IPS-20b (cell line): Measurements from ENCODE around the gene REEP6.
"Not testable (repeated sequence)": the region's sequence is repeated elsewhere in the genome, so short reads cannot be mapped to it uniquely, and the experiment has no call there.

ENCODE experiments used
- H3K27ac ChIP-seq: one replicate; pipeline ENCODE4 v1.5.1; 2013; ENCODE audit warnings: low read length
- H3K27me3 ChIP-seq: 2 replicates; pipeline ENCODE4 v1.6.1; 2013; ENCODE audit warnings: mild to moderate bottlenecking, low read length, inconsistent platforms; ENCODE audit not compliant: insufficient read depth
- H3K36me3 ChIP-seq: 2 replicates; pipeline ENCODE4 v1.6.1; 2013; ENCODE audit warnings: low read depth, mild to moderate bottlenecking, inconsistent platforms, low read length, moderate library complexity; ENCODE audit not compliant: insufficient read depth
- H3K4me1 ChIP-seq: 2 replicates; pipeline ENCODE4 v1.6.1; 2013; ENCODE audit warnings: mild to moderate bottlenecking, control low read depth, inconsistent platforms, low read length, moderate library complexity; ENCODE audit not compliant: insufficient read depth
- H3K4me3 ChIP-seq: 2 replicates; pipeline ENCODE4 v1.5.1; 2013; ENCODE audit warnings: mild to moderate bottlenecking, low read length, inconsistent platforms
- H3K9ac ChIP-seq: 2 replicates; pipeline ENCODE4 v1.6.1; 2013; ENCODE audit warnings: low read depth, mild to moderate bottlenecking, inconsistent platforms, low read length, moderate library complexity
- H3K9me3 ChIP-seq: 2 replicates; pipeline ENCODE4 v1.6.1; 2013; ENCODE audit warnings: mild to moderate bottlenecking, low read depth, low read length, inconsistent platforms; ENCODE audit not compliant: insufficient read depth

The REEP6 gene

GRCh38 chr19:1519802-1520201, 28.8 kb downstream of the REEP6 start:
- H3K9ac ChIP-seq, H3K9me3 ChIP-seq, H3K4me1 ChIP-seq, H3K27ac ChIP-seq, H3K4me3 ChIP-seq, H3K36me3 ChIP-seq: not testable (repeated sequence)
- peaks cover 44% of the 10 kb centered on the region for H3K27me3 ChIP-seq

GRCh38 chr19:1520203-1520780, 29.3 kb downstream of the REEP6 start:
- Histone ChIP-seq H3K27me3 (peaks cover 45% of the 10 kb centered on the region), H3K4me3 (no peak overlapping the region), H3K9me3 (no peaks in the 10 kb centered on the region), H3K27ac (no peak overlapping the region), H3K4me1 (no peaks in the 10 kb centered on the region), H3K36me3 (no peaks in the 10 kb centered on the region), H3K9ac (no peak overlapping the region)

- Histone ChIP-seq H3K27me3 (peaks cover 55% of the 10 kb centered on the region), H3K27ac (no peak overlapping the region), H3K4me1 (no peaks in the 10 kb centered on the region), H3K9ac (no peak overlapping the region), H3K4me3 (no peak overlapping the region), H3K9me3 (no peaks in the 10 kb centered on the region), H3K36me3 (no peaks in the 10 kb centered on the region)
These were observed 30.7 kb downstream of the REEP6 start for GRCh38 chr19:1521636-1522035.

- no peak overlapping the region for H3K4me3 ChIP-seq
- H3K27me3 ChIP-seq, result peaks cover 55% of the 10 kb centered on the region
- H3K9ac ChIP-seq, result no peak overlapping the region
- H3K27ac ChIP-seq, result no peak overlapping the region
- no peaks in the 10 kb centered on the region for H3K9me3 ChIP-seq
- no peaks in the 10 kb centered on the region for H3K4me1 ChIP-seq
- H3K36me3 ChIP-seq, result no peaks in the 10 kb centered on the region
These were observed 31.1 kb downstream of the REEP6 start for GRCh38 chr19:1522061-1522460.

GRCh38 chr19:1522838-1523237, 31.9 kb downstream of the REEP6 start:
- H3K36me3 ChIP-seq, result no peaks in the 10 kb centered on the region
- no peak overlapping the region for H3K4me3 ChIP-seq
- H3K9me3 ChIP-seq, result no peaks in the 10 kb centered on the region
- H3K9ac ChIP-seq, result no peak overlapping the region
- no peak overlapping the region for H3K27ac ChIP-seq
- peaks cover 55% of the 10 kb centered on the region for H3K27me3 ChIP-seq
- H3K4me1 ChIP-seq, result no peaks in the 10 kb centered on the region

GRCh38 chr19:1523412-1524286, 32.7 kb downstream of the REEP6 start, which contains the start of gene PLK5:
Gene PLK5 (plus strand): TSS chr19:1524077. CDS start chr19:1526997, 2,920 bp downstream.
- no peak within 1 kb of the TSS for H3K9ac ChIP-seq
- H3K4me1 ChIP-seq, result no peaks in the 10 kb centered on the region
- peaks cover 55% of the 10 kb centered on the region for H3K27me3 ChIP-seq
- H3K4me3 ChIP-seq, result peak within 1 kb of the TSS; percentile 14; the same call in 1 of the 2 replicates
- H3K36me3 ChIP-seq, result no peaks in the 10 kb centered on the region
- no peak within 1 kb of the TSS for H3K27ac ChIP-seq
- no peaks in the 10 kb centered on the region for H3K9me3 ChIP-seq

- H3K27ac ChIP-seq, result no peak overlapping the region
- no peaks in the 10 kb centered on the region for H3K4me1 ChIP-seq
- peaks cover 55% of the 10 kb centered on the region for H3K27me3 ChIP-seq
- peak overlapping the region; percentile 14; the same call in 1 of the 2 replicates for H3K4me3 ChIP-seq
- H3K9ac ChIP-seq, result no peak overlapping the region
- H3K36me3 ChIP-seq, result no peaks in the 10 kb centered on the region
- no peaks in the 10 kb centered on the region for H3K9me3 ChIP-seq
These were observed 33.4 kb downstream of the REEP6 start for GRCh38 chr19:1524287-1524971.

GRCh38 chr19:1524972-1525325, 34.0 kb downstream of the REEP6 start:
- Histone ChIP-seq H3K27me3 (peaks cover 53% of the 10 kb centered on the region), H3K4me1 (no peaks in the 10 kb centered on the region), H3K9me3 (no peaks in the 10 kb centered on the region), H3K27ac (no peak overlapping the region), H3K4me3 (no peak overlapping the region), H3K9ac (no peak overlapping the region), H3K36me3 (no peaks in the 10 kb centered on the region)

- H3K36me3 ChIP-seq, result no peaks in the 10 kb centered on the region
- peaks cover 50% of the 10 kb centered on the region for H3K27me3 ChIP-seq
- no peak overlapping the region for H3K4me3 ChIP-seq
- H3K9ac ChIP-seq, result no peak overlapping the region
- no peaks in the 10 kb centered on the region for H3K4me1 ChIP-seq
- H3K27ac ChIP-seq, result no peak overlapping the region
- H3K9me3 ChIP-seq, result no peaks in the 10 kb centered on the region
These were observed 34.4 kb downstream of the REEP6 start for GRCh38 chr19:1525343-1525742.

GRCh38 chr19:1526066-1526778, 35.2 kb downstream of the REEP6 start:
- Histone ChIP-seq H3K4me1 (no peaks in the 10 kb centered on the region), H3K9ac (no peak overlapping the region), H3K36me3 (no peaks in the 10 kb centered on the region), H3K27me3 (peaks cover 50% of the 10 kb centered on the region), H3K4me3 (no peak overlapping the region), H3K27ac (no peak overlapping the region), H3K9me3 (no peaks in the 10 kb centered on the region)

- Histone ChIP-seq H3K27ac (no peak overlapping the region), H3K4me1 (no peaks in the 10 kb centered on the region), H3K27me3 (peaks cover 41% of the 10 kb centered on the region), H3K9me3 (no peaks in the 10 kb centered on the region), H3K9ac (no peak overlapping the region), H3K4me3 (no peak overlapping the region), H3K36me3 (no peaks in the 10 kb centered on the region)
These were observed 36.1 kb downstream of the REEP6 start for GRCh38 chr19:1526979-1527649.
